ENCODE measurements around the gene RPS19.

GRCh38 chr19:41903193-41903953, 43.3 kb downstream of the RPS19 start:
- TF ChIP-seq, protein P1, sequence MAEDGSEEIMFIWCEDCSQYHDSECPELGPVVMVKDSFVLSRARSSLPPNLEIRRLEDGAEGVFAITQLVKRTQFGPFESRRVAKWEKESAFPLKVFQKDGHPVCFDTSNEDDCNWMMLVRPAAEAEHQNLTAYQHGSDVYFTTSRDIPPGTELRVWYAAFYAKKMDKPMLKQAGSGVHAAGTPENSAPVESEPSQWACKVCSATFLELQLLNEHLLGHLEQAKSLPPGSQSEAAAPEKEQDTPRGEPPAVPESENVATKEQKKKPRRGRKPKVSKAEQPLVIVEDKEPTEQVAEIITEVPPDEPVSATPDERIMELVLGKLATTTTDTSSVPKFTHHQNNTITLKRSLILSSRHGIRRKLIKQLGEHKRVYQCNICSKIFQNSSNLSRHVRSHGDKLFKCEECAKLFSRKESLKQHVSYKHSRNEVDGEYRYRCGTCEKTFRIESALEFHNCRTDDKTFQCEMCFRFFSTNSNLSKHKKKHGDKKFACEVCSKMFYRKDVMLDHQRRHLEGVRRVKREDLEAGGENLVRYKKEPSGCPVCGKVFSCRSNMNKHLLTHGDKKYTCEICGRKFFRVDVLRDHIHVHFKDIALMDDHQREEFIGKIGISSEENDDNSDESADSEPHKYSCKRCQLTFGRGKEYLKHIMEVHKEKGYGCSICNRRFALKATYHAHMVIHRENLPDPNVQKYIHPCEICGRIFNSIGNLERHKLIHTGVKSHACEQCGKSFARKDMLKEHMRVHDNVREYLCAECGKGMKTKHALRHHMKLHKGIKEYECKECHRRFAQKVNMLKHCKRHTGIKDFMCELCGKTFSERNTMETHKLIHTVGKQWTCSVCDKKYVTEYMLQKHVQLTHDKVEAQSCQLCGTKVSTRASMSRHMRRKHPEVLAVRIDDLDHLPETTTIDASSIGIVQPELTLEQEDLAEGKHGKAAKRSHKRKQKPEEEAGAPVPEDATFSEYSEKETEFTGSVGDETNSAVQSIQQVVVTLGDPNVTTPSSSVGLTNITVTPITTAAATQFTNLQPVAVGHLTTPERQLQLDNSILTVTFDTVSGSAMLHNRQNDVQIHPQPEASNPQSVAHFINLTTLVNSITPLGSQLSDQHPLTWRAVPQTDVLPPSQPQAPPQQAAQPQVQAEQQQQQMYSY (CRISPR knock-in tag; IDR thresholded peaks at IDR 0.05): no peak
- TF ChIP-seq DPF2 (IDR thresholded peaks at IDR 0.05) (no peak), CTCF (IDR thresholded peaks at IDR 0.05 in 2 of 3, conservative IDR thresholded peaks at IDR 0.05 in 1 of 3; ENCODE audit: control insufficient read depth in 2 of 3, extremely low read depth in 1 of 3, insufficient read depth in 1 of 3, low read depth in 3 of 3, low read length in 3 of 3) (no peak), CHD4 (IDR thresholded peaks at IDR 0.05) (no peak), SREBF1 (IDR thresholded peaks at IDR 0.05; ENCODE audit: low read length) (no peak), EZH2 (IDR thresholded peaks at IDR 0.05; ENCODE audit: borderline replicate concordance, control insufficient read depth, low read depth, low read length) (no peak), ZBED1 (IDR thresholded peaks at IDR 0.05; ENCODE audit: borderline replicate concordance) (no peak), SMC3 (IDR thresholded peaks at IDR 0.05; ENCODE audit: borderline replicate concordance, low read length) (no peak)
- TF ChIP-seq, protein P2, sequence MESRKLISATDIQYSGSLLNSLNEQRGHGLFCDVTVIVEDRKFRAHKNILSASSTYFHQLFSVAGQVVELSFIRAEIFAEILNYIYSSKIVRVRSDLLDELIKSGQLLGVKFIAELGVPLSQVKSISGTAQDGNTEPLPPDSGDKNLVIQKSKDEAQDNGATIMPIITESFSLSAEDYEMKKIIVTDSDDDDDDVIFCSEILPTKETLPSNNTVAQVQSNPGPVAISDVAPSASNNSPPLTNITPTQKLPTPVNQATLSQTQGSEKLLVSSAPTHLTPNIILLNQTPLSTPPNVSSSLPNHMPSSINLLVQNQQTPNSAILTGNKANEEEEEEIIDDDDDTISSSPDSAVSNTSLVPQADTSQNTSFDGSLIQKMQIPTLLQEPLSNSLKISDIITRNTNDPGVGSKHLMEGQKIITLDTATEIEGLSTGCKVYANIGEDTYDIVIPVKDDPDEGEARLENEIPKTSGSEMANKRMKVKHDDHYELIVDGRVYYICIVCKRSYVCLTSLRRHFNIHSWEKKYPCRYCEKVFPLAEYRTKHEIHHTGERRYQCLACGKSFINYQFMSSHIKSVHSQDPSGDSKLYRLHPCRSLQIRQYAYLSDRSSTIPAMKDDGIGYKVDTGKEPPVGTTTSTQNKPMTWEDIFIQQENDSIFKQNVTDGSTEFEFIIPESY (IDR thresholded peaks at IDR 0.05): no peak
- TF ChIP-seq, protein P3, sequence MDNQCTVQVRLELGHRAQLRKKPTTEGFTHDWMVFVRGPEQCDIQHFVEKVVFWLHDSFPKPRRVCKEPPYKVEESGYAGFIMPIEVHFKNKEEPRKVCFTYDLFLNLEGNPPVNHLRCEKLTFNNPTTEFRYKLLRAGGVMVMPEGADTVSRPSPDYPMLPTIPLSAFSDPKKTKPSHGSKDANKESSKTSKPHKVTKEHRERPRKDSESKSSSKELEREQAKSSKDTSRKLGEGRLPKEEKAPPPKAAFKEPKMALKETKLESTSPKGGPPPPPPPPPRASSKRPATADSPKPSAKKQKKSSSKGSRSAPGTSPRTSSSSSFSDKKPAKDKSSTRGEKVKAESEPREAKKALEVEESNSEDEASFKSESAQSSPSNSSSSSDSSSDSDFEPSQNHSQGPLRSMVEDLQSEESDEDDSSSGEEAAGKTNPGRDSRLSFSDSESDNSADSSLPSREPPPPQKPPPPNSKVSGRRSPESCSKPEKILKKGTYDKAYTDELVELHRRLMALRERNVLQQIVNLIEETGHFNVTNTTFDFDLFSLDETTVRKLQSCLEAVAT (IDR thresholded peaks at IDR 0.05): no peak
- TF ChIP-seq, protein P4, sequence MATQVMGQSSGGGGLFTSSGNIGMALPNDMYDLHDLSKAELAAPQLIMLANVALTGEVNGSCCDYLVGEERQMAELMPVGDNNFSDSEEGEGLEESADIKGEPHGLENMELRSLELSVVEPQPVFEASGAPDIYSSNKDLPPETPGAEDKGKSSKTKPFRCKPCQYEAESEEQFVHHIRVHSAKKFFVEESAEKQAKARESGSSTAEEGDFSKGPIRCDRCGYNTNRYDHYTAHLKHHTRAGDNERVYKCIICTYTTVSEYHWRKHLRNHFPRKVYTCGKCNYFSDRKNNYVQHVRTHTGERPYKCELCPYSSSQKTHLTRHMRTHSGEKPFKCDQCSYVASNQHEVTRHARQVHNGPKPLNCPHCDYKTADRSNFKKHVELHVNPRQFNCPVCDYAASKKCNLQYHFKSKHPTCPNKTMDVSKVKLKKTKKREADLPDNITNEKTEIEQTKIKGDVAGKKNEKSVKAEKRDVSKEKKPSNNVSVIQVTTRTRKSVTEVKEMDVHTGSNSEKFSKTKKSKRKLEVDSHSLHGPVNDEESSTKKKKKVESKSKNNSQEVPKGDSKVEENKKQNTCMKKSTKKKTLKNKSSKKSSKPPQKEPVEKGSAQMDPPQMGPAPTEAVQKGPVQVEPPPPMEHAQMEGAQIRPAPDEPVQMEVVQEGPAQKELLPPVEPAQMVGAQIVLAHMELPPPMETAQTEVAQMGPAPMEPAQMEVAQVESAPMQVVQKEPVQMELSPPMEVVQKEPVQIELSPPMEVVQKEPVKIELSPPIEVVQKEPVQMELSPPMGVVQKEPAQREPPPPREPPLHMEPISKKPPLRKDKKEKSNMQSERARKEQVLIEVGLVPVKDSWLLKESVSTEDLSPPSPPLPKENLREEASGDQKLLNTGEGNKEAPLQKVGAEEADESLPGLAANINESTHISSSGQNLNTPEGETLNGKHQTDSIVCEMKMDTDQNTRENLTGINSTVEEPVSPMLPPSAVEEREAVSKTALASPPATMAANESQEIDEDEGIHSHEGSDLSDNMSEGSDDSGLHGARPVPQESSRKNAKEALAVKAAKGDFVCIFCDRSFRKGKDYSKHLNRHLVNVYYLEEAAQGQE (IDR thresholded peaks at IDR 0.05; ENCODE audit: low read depth, low read length): no peak

Measured in GM12878 (cell line).